Psoas muscle (tissue), 8 donors: ENCODE measurements around the gene FRAT2. TPM values are rescaled to one million over a fixed set of nuclear protein-coding genes. Genes with fewer than 3 reads are reported as not detected.

Experiments used
- ATAC-seq, 4 donors: fragments of 200-7000 bp; cut with Tn5 transposase; one replicate each; pipeline ENCODE4 v1.9.1; 2020; ENCODE audit warnings: moderate library complexity in 3 of 4, mild to moderate bottlenecking in 2 of 4
- DNase-seq, 2 donors: peaks; one replicate each; pipeline ENCODE4 v3.0.0-alpha.2; 2020
- H3K27ac ChIP-seq: fragments of 200-600 bp; one replicate; pipeline ENCODE4 v1.8.0; 2022
- H3K27me3 ChIP-seq, 3 donors: fragments of 200-600 bp in 1 of 3; one replicate each; pipeline versions ENCODE4 v1.6.1 to v1.8.0; 2013 to 2022; ENCODE audit warnings: low read length in 2 of 3, mild to moderate bottlenecking in 2 of 3, moderate library complexity in 1 of 3; ENCODE audit not compliant: insufficient read depth in 3 of 3
- H3K36me3 ChIP-seq, 2 donors: fragments of 200-600 bp in 1 of 2; one replicate each; pipeline versions ENCODE4 v1.6.1 to v1.8.0; 2013 to 2022; ENCODE audit warnings: low read depth in 1 of 2, mild to moderate bottlenecking in 1 of 2, moderate library complexity in 1 of 2; ENCODE audit not compliant: insufficient read depth in 1 of 2
- H3K4me1 ChIP-seq: fragments of 200-600 bp; one replicate; pipeline ENCODE4 v1.8.0; 2022
- H3K4me3 ChIP-seq: fragments of 200-600 bp; one replicate; pipeline ENCODE4 v1.8.0; 2022; ENCODE audit warnings: mild to moderate bottlenecking
- H3K9me3 ChIP-seq: fragments of 200-600 bp; one replicate; pipeline ENCODE4 v1.8.0; 2022
- CTCF ChIP-seq: fragments of 200-600 bp; IDR thresholded peaks from one replicate; pipeline ENCODE4 v1.8.0; 2022; ENCODE audit warnings: antibody characterized with exemption
- WGBS, 3 donors: extraction: QIAGEN DNeasy Blood & Tissue Kit; methylation state at CpG; one replicate each; pipeline versions ENCODE4 v1.1.6 to v1.1.7; 2013; 5-methylcytosine and 5-hydroxymethylcytosine counted together
- intact Hi-C, 2 donors: fragments of 100-400 bp; cut with DNase I; formaldehyde crosslinking; loops; one replicate each; pipeline versions ENCODE4 v1.11.0 to v1.14.2; 2022
- polyA plus RNA-seq, 3 donors: library from polyadenylated mRNA; stranded (reverse); fragments of 200-250 nt; gene quantifications; one replicate each; pipeline ENCODE4 v1.2.3, GENCODE V29; 2013
- total RNA-seq, 4 donors: library from RNA; stranded (reverse); fragmentation: NEBNext Ultra II Directional in 2 of 4; extraction: Animal tissue kit (Norgen Biotek cat#: 25700) in 2 of 4; gene quantifications; one replicate each; pipeline versions ENCODE4 v1.2.1 to v1.2.4, GENCODE V29; 2021 to 2023
- donor health status: healthy with polysubstance abuse.
- donor health status: DM: no; HTN: no; CAD: no; lungs with moderate emphysema.
- donor health status: Bipolar disorder and iron deficiency.
- donor health status: healthy.
- donor health status: DM: yes; HTN: yes; CAD: no.
- donor health status: DM: no; HTN: no; CAD: no.
- donor health status: DM: no; HTN: no; CAD: no.
- donor health status: DM: yes; HTN: yes; CAD: no.

Gene FRAT2
- total and polyA plus RNA-seq, 7 donors = 3.2 to 28.4 (median 7.3) TPM

GRCh38 chr10:97336446-97336845 lies 1.9 kb upstream of the FRAT2 start:
- no peak overlapping the region for H3K4me3 ChIP-seq
- peaks cover 10% of the 10 kb centered on the region for H3K4me1 ChIP-seq
- H3K36me3 ChIP-seq = no peaks in the 10 kb centered on the region
- no peak for DNase-seq
- ATAC-seq = no peak
- intact Hi-C loops = no loop called here
- H3K27me3 ChIP-seq = no peaks in the 10 kb centered on the region
- no peaks in the 10 kb centered on the region for H3K9me3 ChIP-seq
- WGBS, 3 donors = 51 to 57% (median 54%) methylated on average over 5 of the region's 5 CpGs
- H3K27ac ChIP-seq = no peak overlapping the region
- TF ChIP-seq CTCF = no peak

GRCh38 chr10:97336006-97336405 lies 1.5 kb upstream of the FRAT2 start:
- WGBS, 3 donors = 76 to 78% (median 77%) methylated on average over 5 of the region's 5 CpGs
- H3K27ac ChIP-seq = no peak overlapping the region
- TF ChIP-seq CTCF = no peak
- H3K4me1 ChIP-seq = peaks cover 14% of the 10 kb centered on the region
- H3K4me3 ChIP-seq = no peak overlapping the region
- DNase-seq (no peak), ATAC-seq (no peak)
- intact Hi-C loops = no loop called here
- H3K27me3 ChIP-seq = no peaks in the 10 kb centered on the region
- no peaks in the 10 kb centered on the region for H3K9me3 ChIP-seq
- H3K36me3 ChIP-seq = no peaks in the 10 kb centered on the region

GRCh38 chr10:97335188-97335619 lies 675 bp upstream of the FRAT2 start:
- Histone ChIP-seq H3K36me3 (no peaks in the 10 kb centered on the region), H3K4me1 (peaks cover 16% of the 10 kb centered on the region), H3K9me3 (no peaks in the 10 kb centered on the region), H3K27ac (peak overlapping the region; percentile 98), H3K4me3 (peak overlapping the region; percentile 83), H3K27me3 (no peaks in the 10 kb centered on the region)
- intact Hi-C loops = no loop called here
- DNase-seq (no peak), ATAC-seq (no peak)
- no peak for TF ChIP-seq CTCF
- 3 to 6% (median 6%) methylated on average over 25 of the region's 25 CpGs for WGBS, 3 donors

- DNase-seq (peak; percentile 42 to 79), ATAC-seq (peak in 2 of 4 donors; percentile 8 to 17)
- peak overlapping the region; percentile 83 for H3K4me3 ChIP-seq
- peaks cover 16% of the 10 kb centered on the region for H3K4me1 ChIP-seq
- WGBS, 3 donors = 0 to 1% (median 0%) methylated on average over 48 to 89 of the region's 89 CpGs
- peaks cover 3 to 8% of the 10 kb centered on the region in 2 donors for H3K36me3 ChIP-seq
- H3K27ac ChIP-seq = peak overlapping the region; percentile 98
- no peaks in the 10 kb centered on the region for H3K27me3 ChIP-seq
- intact Hi-C loops = loop anchor here (2.0 to 5.0 kb wide), 2 partner anchors 41 to 55 kb away; partner anchors contain the start of gene ARHGAP19 (in 1 of the 2)
- no peak for TF ChIP-seq CTCF
- H3K9me3 ChIP-seq = no peaks in the 10 kb centered on the region
These were observed 744 bp downstream of the FRAT2 start for GRCh38 chr10:97333601-97334369.
